HS-27A (cell line): Measurements from ENCODE around the gene TWIST1.

ENCODE experiments used
- DNase-seq: peaks from one replicate; pipeline ENCODE4 v3.0.0-alpha.2; 2012; ENCODE audit warnings: low read depth, missing footprints

The TWIST1 gene

GRCh38 chr7:19094598-19095352 is 22.7 kb downstream of the TWIST1 start:
- no peak for DNase-seq

GRCh38 chr7:19094138-19094537 is 23.3 kb downstream of the TWIST1 start:
- no peak for DNase-seq

- no peak for DNase-seq
Observed at GRCh38 chr7:19091550-19092200, 25.8 kb downstream of the TWIST1 start.

GRCh38 chr7:19090526-19090925 is 26.9 kb downstream of the TWIST1 start:
- DNase-seq = no peak

GRCh38 chr7:19089797-19090196 is 27.6 kb downstream of the TWIST1 start:
- DNase-seq = no peak

GRCh38 chr7:19089378-19089777 is 28.1 kb downstream of the TWIST1 start:
- no peak for DNase-seq

- DNase-seq = no peak
Observed at GRCh38 chr7:19080093-19080492, 37.3 kb downstream of the TWIST1 start.

GRCh38 chr7:19079066-19079465 is 38.4 kb downstream of the TWIST1 start:
- DNase-seq = no peak

GRCh38 chr7:19069842-19070241 is 47.6 kb downstream of the TWIST1 start:
- no peak for DNase-seq

- DNase-seq = no peak
Observed at GRCh38 chr7:19066170-19066569, 51.3 kb downstream of the TWIST1 start.
